Ovary (tissue), 3 donors: ENCODE measurements around the gene DNAJA3.

Source experiments
- CTCF ChIP-seq, 3 donors: fragments of 450-650 bp in 2 of 3; fragments of 200-600 bp in 1 of 3; IDR thresholded peaks; one replicate each; pipeline versions ENCODE4 v1.5.1 to v1.8.0; 2016 to 2022; ENCODE audit warnings: antibody characterized with exemption in 3 of 3, mild to moderate bottlenecking in 1 of 3
- EP300 ChIP-seq: sonication (generic); formaldehyde crosslinking; IDR thresholded peaks from one replicate; pipeline ENCODE4 v1.6.1; 2017; ENCODE audit warnings: antibody characterized with exemption
- donor health status: DM: no; HTN: no; CAD: no.

- TF ChIP-seq CTCF (IDR thresholded peaks at IDR 0.05) (no peak), EP300 (no peak)
Measured at GRCh38 chr16:4481963-4482362, 56.3 kb downstream of the DNAJA3 start.
